GM21619 (cell line): ENCODE data around the gene FAM107B.
A peak's percentile ranks its signal among the peaks of the same experiment; 100 is the strongest.

Source experiments
- ATAC-seq: cut with Tn5 transposase; IDR thresholded peaks from one replicate; pipeline ENCODE4 v1.9.1; 2021; ENCODE audit not compliant: unreplicated experiment

FAM107B gene

GRCh38 chr10:14562218-14563075 is 212.2 kb downstream of the FAM107B start:
- no peak for ATAC-seq

- ATAC-seq: no peak
Observed at GRCh38 chr10:14560791-14561765, 213.6 kb downstream of the FAM107B start.

GRCh38 chr10:14560274-14560673 is 214.4 kb downstream of the FAM107B start:
- ATAC-seq: no peak

- ATAC-seq: no peak
Observed at GRCh38 chr10:14558025-14558424, 216.7 kb downstream of the FAM107B start.

GRCh38 chr10:14557567-14557966 is 217.1 kb downstream of the FAM107B start:
- no peak for ATAC-seq

GRCh38 chr10:14556285-14556956 is 218.3 kb downstream of the FAM107B start:
- ATAC-seq: peak; percentile 71

- ATAC-seq: no peak
Observed at GRCh38 chr10:14555807-14556206, 218.9 kb downstream of the FAM107B start.

GRCh38 chr10:14554491-14555205 is 220.0 kb downstream of the FAM107B start:
- ATAC-seq: no peak

- no peak for ATAC-seq
Observed at GRCh38 chr10:14554091-14554490, 220.6 kb downstream of the FAM107B start.

GRCh38 chr10:14553448-14553847 is 221.2 kb downstream of the FAM107B start:
- no peak for ATAC-seq

GRCh38 chr10:14552015-14552414 is 222.7 kb downstream of the FAM107B start:
- ATAC-seq: no peak

- no peak for ATAC-seq
Observed at GRCh38 chr10:14550471-14550981, 224.2 kb downstream of the FAM107B start.

- no peak for ATAC-seq
Observed at GRCh38 chr10:14549496-14549895, 225.2 kb downstream of the FAM107B start.

GRCh38 chr10:14548970-14549369 is 225.7 kb downstream of the FAM107B start:
- no peak for ATAC-seq

- ATAC-seq: no peak
Observed at GRCh38 chr10:14548474-14548873, 226.2 kb downstream of the FAM107B start.

GRCh38 chr10:14547816-14548215 is 226.9 kb downstream of the FAM107B start:
- no peak for ATAC-seq

- ATAC-seq: no peak
Observed at GRCh38 chr10:14545827-14546226, 228.9 kb downstream of the FAM107B start.

GRCh38 chr10:14543904-14544210 is 230.8 kb downstream of the FAM107B start:
- no peak for ATAC-seq

GRCh38 chr10:14543046-14543903 is 231.4 kb downstream of the FAM107B start:
- no peak for ATAC-seq

GRCh38 chr10:14541379-14541778 is 233.3 kb downstream of the FAM107B start:
- no peak for ATAC-seq
